ENCODE measurements around the gene POU6F1.
"Not testable (repeated sequence)": the region's sequence is repeated elsewhere in the genome, so short reads cannot be mapped to it uniquely, and the experiment has no call there.

POU6F1 gene

GRCh38 chr12:51227112-51227511, 9.2 kb upstream of the POU6F1 start:
- DNase-seq (ENCODE audit: low read depth in 2 of 2): not testable (repeated sequence)

GRCh38 chr12:51225771-51226170, 7.9 kb upstream of the POU6F1 start:
- no peak for DNase-seq (ENCODE audit: low read depth in 2 of 2)

- DNase-seq (ENCODE audit: low read depth in 2 of 2): no peak
These were observed 7.4 kb upstream of the POU6F1 start for GRCh38 chr12:51225234-51225633.

GRCh38 chr12:51224625-51225024, 6.8 kb upstream of the POU6F1 start:
- no peak for DNase-seq (ENCODE audit: low read depth in 2 of 2)

GRCh38 chr12:51222461-51222860, 4.6 kb upstream of the POU6F1 start:
- DNase-seq (ENCODE audit: low read depth in 2 of 2): no peak

GRCh38 chr12:51219857-51220256, 2.0 kb upstream of the POU6F1 start:
- DNase-seq (ENCODE audit: low read depth in 2 of 2): not testable (repeated sequence)

- no peak for DNase-seq (ENCODE audit: low read depth in 2 of 2)
These were observed 1.5 kb upstream of the POU6F1 start for GRCh38 chr12:51219322-51219721.

GRCh38 chr12:51218607-51219161, 822 bp upstream of the POU6F1 start:
- DNase-seq (ENCODE audit: low read depth in 2 of 2): no peak

- no peak for DNase-seq (ENCODE audit: low read depth in 2 of 2)
These were observed 512 bp downstream of the POU6F1 start for GRCh38 chr12:51217133-51217967.

- DNase-seq (ENCODE audit: low read depth in 2 of 2): no peak
These were observed 1.2 kb downstream of the POU6F1 start for GRCh38 chr12:51216642-51217041.

GRCh38 chr12:51214895-51215294, 3.0 kb downstream of the POU6F1 start:
- no peak for DNase-seq (ENCODE audit: low read depth in 2 of 2)

GRCh38 chr12:51210690-51211395, 7.0 kb downstream of the POU6F1 start:
- DNase-seq (ENCODE audit: low read depth in 2 of 2): no peak

- no peak for DNase-seq (ENCODE audit: low read depth in 2 of 2)
These were observed 8.6 kb downstream of the POU6F1 start for GRCh38 chr12:51209259-51209658.

- DNase-seq (ENCODE audit: low read depth in 2 of 2): no peak
These were observed 9.7 kb downstream of the POU6F1 start for GRCh38 chr12:51208016-51208660.

- no peak for DNase-seq (ENCODE audit: low read depth in 2 of 2)
These were observed 12.5 kb downstream of the POU6F1 start for GRCh38 chr12:51205350-51205749.

- DNase-seq (ENCODE audit: low read depth in 2 of 2): no peak
These were observed 15.1 kb downstream of the POU6F1 start for GRCh38 chr12:51202718-51203117.

GRCh38 chr12:51200806-51201205, 17.1 kb downstream of the POU6F1 start:
- no peak for DNase-seq (ENCODE audit: low read depth in 2 of 2)

GRCh38 chr12:51200156-51200555, 17.7 kb downstream of the POU6F1 start:
- no peak for DNase-seq (ENCODE audit: low read depth in 2 of 2)

GRCh38 chr12:51199366-51199945, 18.4 kb downstream of the POU6F1 start:
- DNase-seq (ENCODE audit: low read depth in 2 of 2): no peak

- no peak for DNase-seq (ENCODE audit: low read depth in 2 of 2)
These were observed 19.1 kb downstream of the POU6F1 start for GRCh38 chr12:51198568-51199365.

Data from fibroblast of skin of left quadriceps (primary cell).